Type B pancreatic cell (in vitro differentiated cells): ENCODE results near the gene KCP. TPM values are rescaled to one million over a fixed set of nuclear protein-coding genes. Genes with fewer than 3 reads are reported as not detected.

ENCODE experiments used
- DNase-seq: peaks from one replicate; pipeline ENCODE4 v3.0.0; 2021; ENCODE audit warnings: mixed read lengths; ENCODE audit not compliant: unreplicated experiment; ENCODE audit errors: extremely low spot score
- H3K27ac Mint-ChIP-seq: 2 replicates; pipeline ENCODE4 v1.8.0; 2021; ENCODE audit warnings: mild to moderate bottlenecking, mixed read lengths
- H3K27me3 Mint-ChIP-seq: 2 replicates; pipeline ENCODE4 v1.8.0; 2021; ENCODE audit warnings: mixed read lengths
- H3K36me3 Mint-ChIP-seq: 2 replicates; pipeline ENCODE4 v1.8.0; 2021; ENCODE audit warnings: mixed read lengths
- H3K4me1 Mint-ChIP-seq: one replicate; pipeline ENCODE4 v1.8.0; 2021; ENCODE audit warnings: mixed read lengths; ENCODE audit not compliant: unreplicated experiment
- H3K4me3 Mint-ChIP-seq: 2 replicates; pipeline ENCODE4 v1.8.0; 2021; ENCODE audit warnings: mild to moderate bottlenecking, mixed read lengths
- H3K9me3 Mint-ChIP-seq: 2 replicates; pipeline ENCODE4 v1.8.0; 2021; ENCODE audit warnings: mixed read lengths
- CTCF ChIP-seq: fragments of 200-600 bp; sonication (generic); conservative IDR thresholded peaks from 2 replicates; pipeline ENCODE4 v1.5.0; 2021; ENCODE audit warnings: antibody characterized with exemption, mild to moderate bottlenecking
- total RNA-seq: library from RNA; stranded (reverse); gene quantifications from 2 replicates; pipeline ENCODE4 v1.2.1, GENCODE V29; 2021; ENCODE audit warnings: low replicate concordance

Gene KCP
- total RNA-seq, 1 donor from 2014 or later, result 4.2 TPM

- H3K4me1 Mint-ChIP-seq, result peaks cover 24% of the 10 kb centered on the region
- peak overlapping the region; percentile 41 for H3K27ac Mint-ChIP-seq
- peaks cover 11% of the 10 kb centered on the region for H3K27me3 Mint-ChIP-seq
- peak overlapping the region; percentile 88 for H3K4me3 Mint-ChIP-seq
- no peak for DNase-seq
- H3K36me3 Mint-ChIP-seq, result no peaks in the 10 kb centered on the region
- TF ChIP-seq CTCF, result no peak
- H3K9me3 Mint-ChIP-seq, result no peaks in the 10 kb centered on the region
Measured at GRCh38 chr7:128831994-128832879, 78.3 kb downstream of the KCP start.

- peak; percentile 83 for DNase-seq
- no peaks in the 10 kb centered on the region for H3K36me3 Mint-ChIP-seq
- H3K4me3 Mint-ChIP-seq, result peak overlapping the region; percentile 88
- no peak for TF ChIP-seq CTCF
- peaks cover 11% of the 10 kb centered on the region for H3K27me3 Mint-ChIP-seq
- no peaks in the 10 kb centered on the region for H3K9me3 Mint-ChIP-seq
- H3K27ac Mint-ChIP-seq, result no peak overlapping the region
- peaks cover 24% of the 10 kb centered on the region for H3K4me1 Mint-ChIP-seq
Measured at GRCh38 chr7:128831178-128831993, 79.1 kb downstream of the KCP start.

GRCh38 chr7:128830231-128831177, 80.0 kb downstream of the KCP start, which contains the start of gene FLNC:
Gene FLNC (plus strand): TSS chr7:128830406. CDS start chr7:128830638, 232 bp downstream.
- no peaks in the 10 kb centered on the region for H3K9me3 Mint-ChIP-seq
- H3K27ac Mint-ChIP-seq, result peak within 1 kb of the TSS; percentile 31

GRCh38 chr7:128829391-128830166, 80.9 kb downstream of the KCP start:
- no peak for TF ChIP-seq CTCF
- no peak for DNase-seq
- H3K36me3 Mint-ChIP-seq, result no peaks in the 10 kb centered on the region
- peak overlapping the region; percentile 77 for H3K4me3 Mint-ChIP-seq
- H3K4me1 Mint-ChIP-seq, result peaks cover 20% of the 10 kb centered on the region
- no peak overlapping the region for H3K27ac Mint-ChIP-seq
- peaks cover 9% of the 10 kb centered on the region for H3K27me3 Mint-ChIP-seq
- H3K9me3 Mint-ChIP-seq, result no peaks in the 10 kb centered on the region

More at GRCh38 chr7:128830231-128831177, 80.0 kb downstream of the KCP start, which contains the start of gene FLNC:
- Mint-ChIP-seq H3K27me3 (peaks cover 11% of the 10 kb centered on the region), H3K36me3 (no peaks in the 10 kb centered on the region), H3K4me3 (peak within 1 kb of the TSS; percentile 88), H3K4me1 (peaks cover 24% of the 10 kb centered on the region)
- no peak for TF ChIP-seq CTCF
- DNase-seq, result peak; percentile 74
